Measurements from ENCODE around the gene RBM6. TPM values are rescaled to one million over a fixed set of nuclear protein-coding genes. Genes with fewer than 3 reads are reported as not detected.

The RBM6 gene
- total RNA-seq, 4 donors from 2014 or later = 73.5 to 222 (median 89.5) TPM

GRCh38 chr3:49992326-49992725, 52.4 kb downstream of the RBM6 start:
- Histone ChIP-seq H3K36me3 (peaks cover 13% of the 10 kb centered on the region), H3K4me1 (no peaks in the 10 kb centered on the region), H3K27me3 (no peaks in the 10 kb centered on the region), H3K4me3 (no peak overlapping the region), H3K27ac (no peak overlapping the region), H3K9me3 (no peaks in the 10 kb centered on the region)
- WGBS = 92% methylated on average over 2 of the region's 2 CpGs
- no peak for TF ChIP-seq POLR2A (IDR thresholded peaks at IDR 0.05)
- no peak for DNase-seq (ENCODE audit: low spot score in 2 of 2)

GRCh38 chr3:49994476-49994875, 54.5 kb downstream of the RBM6 start:
- no peak for TF ChIP-seq POLR2AphosphoS5 (IDR thresholded peaks at IDR 0.05)
- TF ChIP-seq CTCF (IDR thresholded peaks at IDR 0.05) = no peak
- TF ChIP-seq EP300 (IDR thresholded peaks at IDR 0.05) = no peak
- TF ChIP-seq POLR2A (IDR thresholded peaks at IDR 0.05) = no peak
- Histone ChIP-seq H3K27me3 (no peaks in the 10 kb centered on the region), H3K4me3 (no peak overlapping the region), H3K9me3 (no peaks in the 10 kb centered on the region), H3K36me3 (no peaks in the 10 kb centered on the region), H3K4me1 (no peaks in the 10 kb centered on the region), H3K27ac (no peak overlapping the region)
- no peak for DNase-seq (ENCODE audit: low spot score in 2 of 2)
- WGBS = 91% methylated on average over 1 of the region's 1 CpG

GRCh38 chr3:49996016-49996415, 56.1 kb downstream of the RBM6 start:
- Histone ChIP-seq H3K27me3 (no peaks in the 10 kb centered on the region), H3K4me1 (no peaks in the 10 kb centered on the region), H3K9me3 (no peaks in the 10 kb centered on the region), H3K4me3 (no peak overlapping the region), H3K36me3 (peaks cover 10% of the 10 kb centered on the region), H3K27ac (no peak overlapping the region)
- no peak for DNase-seq (ENCODE audit: low spot score in 2 of 2)
- WGBS = 93% methylated on average over 2 of the region's 2 CpGs
- no peak for TF ChIP-seq POLR2AphosphoS5 (IDR thresholded peaks at IDR 0.05)
- TF ChIP-seq POLR2A (IDR thresholded peaks at IDR 0.05) = no peak
- no peak for TF ChIP-seq EP300 (IDR thresholded peaks at IDR 0.05)
- TF ChIP-seq CTCF (IDR thresholded peaks at IDR 0.05) = no peak

GRCh38 chr3:49997862-49998261, 57.9 kb downstream of the RBM6 start:
- Histone ChIP-seq H3K9me3 (no peaks in the 10 kb centered on the region), H3K4me1 (no peaks in the 10 kb centered on the region), H3K36me3 (peaks cover 17% of the 10 kb centered on the region), H3K27ac (no peak overlapping the region), H3K27me3 (no peaks in the 10 kb centered on the region), H3K4me3 (no peak overlapping the region)
- no peak for DNase-seq (ENCODE audit: low spot score in 2 of 2)
- no peak for TF ChIP-seq EP300 (IDR thresholded peaks at IDR 0.05)
- 87% methylated on average over 1 of the region's 1 CpG for WGBS

- H3K4me3 ChIP-seq = no peak overlapping the region
- H3K4me1 ChIP-seq = no peaks in the 10 kb centered on the region
- H3K36me3 ChIP-seq = peaks cover 17% of the 10 kb centered on the region
- no peak for TF ChIP-seq CTCF (IDR thresholded peaks at IDR 0.05)
- TF ChIP-seq EP300 (IDR thresholded peaks at IDR 0.05) = no peak
- no peak for TF ChIP-seq POLR2AphosphoS5 (IDR thresholded peaks at IDR 0.05)
- TF ChIP-seq POLR2A (IDR thresholded peaks at IDR 0.05) = no peak
- no peaks in the 10 kb centered on the region for H3K27me3 ChIP-seq
- DNase-seq (ENCODE audit: low spot score in 2 of 2) = no peak
- H3K9me3 ChIP-seq = no peaks in the 10 kb centered on the region
- WGBS = 72% methylated on average over 2 of the region's 2 CpGs
- H3K27ac ChIP-seq = no peak overlapping the region
Measured at GRCh38 chr3:49998326-49998725, 58.4 kb downstream of the RBM6 start.

GRCh38 chr3:50001511-50001910, 61.6 kb downstream of the RBM6 start:
- DNase-seq (ENCODE audit: low spot score in 2 of 2) = no peak
- no peak overlapping the region for H3K4me3 ChIP-seq
- no peaks in the 10 kb centered on the region for H3K9me3 ChIP-seq
- H3K36me3 ChIP-seq = peaks cover 22% of the 10 kb centered on the region
- 91% methylated on average over 3 of the region's 3 CpGs for WGBS
- TF ChIP-seq POLR2A (IDR thresholded peaks at IDR 0.05) (no peak), EP300 (IDR thresholded peaks at IDR 0.05) (no peak), CTCF (IDR thresholded peaks at IDR 0.05) (no peak), POLR2AphosphoS5 (IDR thresholded peaks at IDR 0.05) (no peak)
- H3K4me1 ChIP-seq = no peaks in the 10 kb centered on the region
- H3K27me3 ChIP-seq = no peaks in the 10 kb centered on the region
- no peak overlapping the region for H3K27ac ChIP-seq
